Activated CD8-positive, alpha-beta T cell treated with anti-CD3 and anti-CD28 coated beads for 36 hours (primary cell): Measurements from ENCODE around the gene TLR3. TPM values are rescaled to one million over a fixed set of nuclear protein-coding genes. Genes with fewer than 3 reads are reported as not detected.
"Not testable (repeated sequence)": the region's sequence is repeated elsewhere in the genome, so short reads cannot be mapped to it uniquely, and the experiment has no call there.

ENCODE experiments used
- ATAC-seq: fragments of 200-7000 bp; cut with Tn5 transposase; one replicate; pipeline ENCODE4 v1.10.0; 2021; ENCODE audit warnings: mild to moderate bottlenecking, moderate library complexity
- CTCF ChIA-PET: fragments of 350-600 bp; sonication (Branson Sonifier 250); formaldehyde crosslinking; loops from one replicate; lab custom pipeline; 2021; ENCODE audit warnings: antibody characterized with exemption; lab: Charles Lee
- POLR2A ChIA-PET: fragments of 350-600 bp; sonication (Branson Sonifier 250); formaldehyde crosslinking; loops from one replicate; lab custom pipeline; 2021; ENCODE audit warnings: antibody characterized with exemption; lab: Charles Lee
- DNase-seq: peaks from one replicate; pipeline ENCODE4 v3.0.0-alpha.2; 2020
- H3K27ac Mint-ChIP-seq: one replicate; pipeline ENCODE4 v1.8.0; 2021; ENCODE audit warnings: mild to moderate bottlenecking, mixed read lengths
- H3K27me3 Mint-ChIP-seq: one replicate; pipeline ENCODE4 v1.8.0; 2021; ENCODE audit warnings: mixed read lengths
- H3K36me3 Mint-ChIP-seq: one replicate; pipeline ENCODE4 v1.8.0; 2021; ENCODE audit warnings: low read depth, mixed read lengths
- H3K4me1 Mint-ChIP-seq: one replicate; pipeline ENCODE4 v1.8.0; 2021; ENCODE audit warnings: low read depth, mixed read lengths
- H3K4me3 Mint-ChIP-seq: one replicate; pipeline ENCODE4 v1.8.0; 2021; ENCODE audit warnings: mild to moderate bottlenecking, moderate library complexity, mixed read lengths
- H3K9me3 Mint-ChIP-seq: one replicate; pipeline ENCODE4 v1.8.0; 2021; ENCODE audit warnings: mixed read lengths
- CTCF ChIP-seq: fragments of 200-600 bp; IDR thresholded peaks from one replicate; pipeline ENCODE4 v1.8.0; 2022; ENCODE audit warnings: antibody characterized with exemption, mild to moderate bottlenecking
- intact Hi-C: fragments of 100-400 bp; cut with micrococcal nuclease; formaldehyde crosslinking; loops from one replicate; pipeline ENCODE4 v1.10.0; 2022
- total RNA-seq, 2 experiments: library from RNA; stranded (reverse); gene quantifications; one replicate each; pipeline ENCODE4 v1.2.3, GENCODE V29; 2021

Gene TLR3
- total RNA-seq, 2 experiments from 2014 or later: not detected

DNA sequence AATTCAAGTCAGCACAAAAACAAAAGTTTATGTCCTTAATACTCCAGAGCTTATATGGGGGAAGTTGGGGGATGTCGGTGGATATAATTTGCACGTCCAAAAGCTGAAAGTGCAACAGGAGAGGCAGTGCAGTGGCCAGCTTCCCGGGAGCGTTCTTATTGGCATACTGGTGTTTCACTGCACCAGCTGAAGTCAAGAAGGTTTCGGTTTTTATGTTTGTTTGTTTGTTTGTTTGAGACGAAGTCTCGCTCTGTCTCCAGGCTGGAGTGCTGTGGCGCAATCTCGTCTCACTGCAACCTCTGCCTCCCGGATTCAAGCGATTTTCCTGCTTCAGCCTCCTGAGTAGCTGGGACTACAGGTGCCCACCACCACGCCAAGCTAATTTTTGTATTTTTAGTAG, 28.6 kb upstream of the TLR3 start:
- no peak for DNase-seq
- no peaks in the 10 kb centered on the region for H3K4me1 Mint-ChIP-seq
- no peak overlapping the region for H3K27ac Mint-ChIP-seq
- no peaks in the 10 kb centered on the region for H3K9me3 Mint-ChIP-seq
- no peak for TF ChIP-seq CTCF
- intact Hi-C loops: no loop called here
- H3K4me3 Mint-ChIP-seq: no peak overlapping the region
- no peak for ATAC-seq
- no peaks in the 10 kb centered on the region for H3K36me3 Mint-ChIP-seq
- POLR2A ChIA-PET: no interaction called here
- H3K27me3 Mint-ChIP-seq: peaks cover 22% of the 10 kb centered on the region
- CTCF ChIA-PET: interaction anchor here (0.9 to 4.3 kb wide), 3 partner anchors 97 to 402 kb away, joined by 3 to 30 read pairs (median 3); no protein-coding TSS in a partner anchor

- H3K9me3 Mint-ChIP-seq, intact Hi-C loops, H3K27me3 Mint-ChIP-seq, H3K4me1 Mint-ChIP-seq, ATAC-seq, H3K27ac Mint-ChIP-seq, H3K36me3 Mint-ChIP-seq, DNase-seq, POLR2A ChIA-PET, H3K4me3 Mint-ChIP-seq, CTCF ChIA-PET: not testable (repeated sequence)
These were observed 21.5 kb upstream of the TLR3 start for GRCh38 chr4:186047501-186047900.

DNA sequence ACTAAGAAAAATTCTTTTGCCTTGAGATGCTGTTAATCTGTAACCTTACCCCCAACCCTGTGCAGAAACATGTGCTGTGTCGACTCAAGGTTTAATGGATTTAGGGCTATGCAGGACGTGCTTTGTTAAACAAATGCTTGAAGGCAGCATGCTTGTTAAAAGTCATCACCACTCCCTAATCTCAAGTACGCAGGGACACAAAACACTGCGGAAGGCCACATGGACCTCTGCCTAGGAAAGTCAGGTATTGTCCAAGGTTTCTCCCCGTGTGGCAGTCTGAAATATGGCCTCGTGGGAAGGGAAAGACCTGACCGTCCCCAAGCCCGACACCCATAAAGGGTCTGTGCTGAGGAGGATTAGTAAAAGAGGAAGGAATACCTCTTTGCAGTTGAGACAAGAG, 18.8 kb upstream of the TLR3 start:
- CTCF ChIA-PET, H3K27ac Mint-ChIP-seq, ATAC-seq, H3K27me3 Mint-ChIP-seq, POLR2A ChIA-PET, H3K4me1 Mint-ChIP-seq, H3K36me3 Mint-ChIP-seq, H3K4me3 Mint-ChIP-seq, H3K9me3 Mint-ChIP-seq, DNase-seq, intact Hi-C loops: not testable (repeated sequence)

DNA sequence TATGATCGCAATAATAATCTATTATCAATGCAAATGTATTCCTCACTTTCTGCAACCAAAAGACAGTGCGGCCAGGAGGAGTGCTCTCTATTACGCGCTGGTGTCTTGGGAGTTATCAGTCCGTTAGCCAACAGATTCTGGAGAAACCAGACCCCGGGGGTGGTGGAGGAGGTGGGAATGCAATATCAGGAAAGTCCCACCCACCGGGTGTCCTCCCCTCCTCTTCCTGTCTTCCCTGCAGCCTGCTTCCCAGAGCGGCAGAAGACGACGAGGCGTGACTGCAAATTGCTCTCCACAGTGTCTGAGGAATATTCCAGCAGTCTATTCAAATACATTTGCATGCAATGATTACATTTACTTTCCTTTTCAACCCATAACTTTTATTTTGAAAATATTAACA, 17.9 kb upstream of the TLR3 start:
- Mint-ChIP-seq H3K27me3 (no peaks in the 10 kb centered on the region), H3K4me3 (no peak overlapping the region), H3K9me3 (no peaks in the 10 kb centered on the region), H3K36me3 (no peaks in the 10 kb centered on the region), H3K4me1 (no peaks in the 10 kb centered on the region), H3K27ac (no peak overlapping the region)
- intact Hi-C loops: no loop called here
- ATAC-seq (no peak), DNase-seq (no peak)
- no peak for TF ChIP-seq CTCF
- CTCF ChIA-PET: interaction anchor here (1.2 kb wide), 1 partner anchor 150 kb away, joined by 3 read pairs; no protein-coding TSS in a partner anchor
- POLR2A ChIA-PET: no interaction called here

- Mint-ChIP-seq H3K4me3 (no peak overlapping the region), H3K27ac (no peak overlapping the region), H3K27me3 (peaks cover 18% of the 10 kb centered on the region), H3K4me1 (peaks cover 6% of the 10 kb centered on the region), H3K36me3 (no peaks in the 10 kb centered on the region), H3K9me3 (peaks cover 4% of the 10 kb centered on the region)
- ATAC-seq: peak; percentile 61
- TF ChIP-seq CTCF: no peak
- intact Hi-C loops: no loop called here
- peak; percentile 19 for DNase-seq
- CTCF ChIA-PET: no interaction called here
- POLR2A ChIA-PET: no interaction called here
These were observed 10.5 kb upstream of the TLR3 start for GRCh38 chr4:186058253-186058979.

DNA sequence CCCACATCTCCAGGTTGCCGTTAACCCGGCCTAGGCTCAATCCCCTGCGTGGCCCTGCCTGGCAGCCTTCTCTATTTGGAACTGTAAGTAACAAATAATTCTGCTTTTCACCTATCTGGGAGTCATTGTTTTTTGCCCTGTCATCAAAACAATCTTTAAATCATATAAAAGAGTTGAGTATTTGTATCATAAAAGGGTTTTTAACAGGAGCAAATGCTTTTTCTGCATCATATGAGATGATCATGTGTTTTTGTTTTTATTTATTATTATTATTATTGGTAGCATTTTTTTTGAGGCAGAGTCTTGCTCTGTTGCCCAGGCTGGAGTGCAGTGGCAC, 10.0 kb upstream of the TLR3 start:
- no peak for ATAC-seq
- Mint-ChIP-seq H3K4me3 (no peak overlapping the region), H3K36me3 (no peaks in the 10 kb centered on the region), H3K9me3 (peaks cover 4% of the 10 kb centered on the region), H3K4me1 (peaks cover 6% of the 10 kb centered on the region), H3K27me3 (peaks cover 18% of the 10 kb centered on the region), H3K27ac (no peak overlapping the region)
- intact Hi-C loops: no loop called here
- ChIA-PET POLR2A (no interaction called here), CTCF (no interaction called here)
- TF ChIP-seq CTCF: no peak
- no peak for DNase-seq
